Neural cell (in vitro differentiated cells): ENCODE data around the gene VPS26C. TPM values are rescaled to one million over a fixed set of nuclear protein-coding genes. Genes with fewer than 3 reads are reported as not detected.

Experiments used
- H2AFZ ChIP-seq: fragments of 200-600, 300-800 bp; sonication (generic), shearing (Covaris generic); 2 replicates; pipeline ENCODE4 v1.6.0; 2014; ENCODE audit warnings: low read depth, mild to moderate bottlenecking, antibody characterized with exemption, low read length, moderate library complexity
- H3F3A ChIP-seq: fragments of 200-600 bp; shearing (Covaris generic); 2 replicates; pipeline ENCODE4 v1.6.1; 2016; ENCODE audit warnings: mild to moderate bottlenecking, moderate library complexity, mixed read lengths, antibody characterized with exemption, low read length; ENCODE audit not compliant: insufficient read depth, poor library complexity, severe bottlenecking
- H3K27ac ChIP-seq: fragments of 200-600, 300-800 bp; sonication (generic), shearing (Covaris generic); 2 replicates; pipeline ENCODE4 v1.5.1; 2014; ENCODE audit warnings: mild to moderate bottlenecking, low read length, moderate library complexity
- H3K27me3 ChIP-seq: fragments of 300-800, 200-600 bp; sonication (generic), shearing (Covaris generic); 2 replicates; pipeline ENCODE4 v1.6.0; 2014; ENCODE audit warnings: mild to moderate bottlenecking, low read depth, low read length, moderate library complexity; ENCODE audit not compliant: insufficient read depth
- H3K36me3 ChIP-seq: fragments of 300-800, 200-600 bp; sonication (generic), shearing (Covaris generic); 2 replicates; pipeline ENCODE4 v1.5.1; 2014; ENCODE audit warnings: mild to moderate bottlenecking, antibody characterized with exemption, low read length, moderate library complexity; ENCODE audit not compliant: insufficient read depth
- H3K4me2 ChIP-seq: fragments of 300-800, 200-600 bp; sonication (generic), shearing (Covaris generic); 2 replicates; pipeline ENCODE4 v1.6.0; 2014; ENCODE audit warnings: mild to moderate bottlenecking, low read length
- H3K4me3 ChIP-seq: fragments of 300-800, 200-600 bp; sonication (generic), shearing (Covaris generic); 2 replicates; pipeline ENCODE4 v1.5.1; 2014; ENCODE audit warnings: mild to moderate bottlenecking, low read length, moderate library complexity
- H3K79me2 ChIP-seq: fragments of 200-600 bp; shearing (Covaris generic); replicated peaks from 2 replicates; pipeline ENCODE4 v1.6.0; 2014; ENCODE audit warnings: mild to moderate bottlenecking, low read length, moderate library complexity; ENCODE audit not compliant: insufficient read depth
- H3K9ac ChIP-seq: fragments of 300-800, 200-600 bp; sonication (generic), shearing (Covaris generic); 2 replicates; pipeline ENCODE4 v1.6.1; 2016; ENCODE audit warnings: mild to moderate bottlenecking, low read length, mixed read lengths
- H3K9me2 ChIP-seq: fragments of 200-600 bp; shearing (Covaris generic); 2 replicates; pipeline ENCODE4 v1.6.1; 2016; ENCODE audit warnings: mild to moderate bottlenecking, low read length, mixed read lengths; ENCODE audit not compliant: insufficient read depth
- H3K9me3 ChIP-seq: fragments of 200-600, 300-800 bp; sonication (generic), shearing (Covaris generic); 2 replicates; pipeline ENCODE4 v1.6.1; 2016; ENCODE audit warnings: mild to moderate bottlenecking, mixed run types, low read length, moderate library complexity, mixed read lengths
- H4K20me1 ChIP-seq: fragments of 200-600 bp; shearing (Covaris generic); 2 replicates; pipeline ENCODE4 v1.6.1; 2016; ENCODE audit warnings: mild to moderate bottlenecking, mixed run types; ENCODE audit not compliant: insufficient read depth
- EP300 ChIP-seq: fragments of 450-650 bp; conservative IDR thresholded peaks from 2 replicates; pipeline ENCODE4 v1.6.1; 2014; ENCODE audit warnings: antibody characterized with exemption, mild to moderate bottlenecking, moderate library complexity; ENCODE audit not compliant: poor library complexity, severe bottlenecking
- EZH2 ChIP-seq: fragments of 200-600, 300-800 bp; shearing (Covaris generic), sonication (generic); IDR thresholded peaks from 2 replicates; pipeline ENCODE4 v1.6.1; 2014; ENCODE audit warnings: antibody characterized with exemption, low read length, borderline replicate concordance, mild to moderate bottlenecking; ENCODE audit not compliant: insufficient read depth, poor library complexity, severe bottlenecking
- MXI1 ChIP-seq: fragments of 450-650 bp; conservative IDR thresholded peaks from 2 replicates; pipeline ENCODE4 v1.6.1; 2014; ENCODE audit warnings: antibody characterized with exemption, mild to moderate bottlenecking; ENCODE audit not compliant: poor library complexity, severe bottlenecking
- POLR2AphosphoS5 ChIP-seq: IDR thresholded peaks from 2 replicates; pipeline ENCODE4 v1.6.1; 2012
- RAD21 ChIP-seq: fragments of 450-650 bp; conservative IDR thresholded peaks from 2 replicates; pipeline ENCODE4 v1.6.1; 2014; ENCODE audit warnings: antibody characterized with exemption, mild to moderate bottlenecking, moderate library complexity
- REST ChIP-seq: IDR thresholded peaks from 2 replicates; pipeline ENCODE4 v1.6.1; 2012; ENCODE audit warnings: borderline replicate concordance
- SMC3 ChIP-seq: fragments of 450-650 bp; conservative IDR thresholded peaks from 2 replicates; pipeline ENCODE4 v1.6.1; 2014; ENCODE audit warnings: antibody characterized with exemption, mild to moderate bottlenecking, moderate library complexity; ENCODE audit not compliant: poor library complexity
- TAF1 ChIP-seq: IDR thresholded peaks from 2 replicates; pipeline ENCODE4 v1.6.1; 2012; ENCODE audit warnings: low read depth
- polyA plus RNA-seq: library from polyadenylated mRNA; depleted of rRNA; stranded (reverse); fragments of >200 nt; gene quantifications from 2 replicates; pipeline ENCODE4 v1.2.3, GENCODE V29; 2014
- TF ChIP-seq, protein P1 (sequence below): fragments of 450-650 bp; IDR thresholded peaks from 2 replicates; pipeline ENCODE4 v1.5.1; 2014; ENCODE audit warnings: antibody characterized with exemption, mild to moderate bottlenecking, moderate library complexity; ENCODE audit not compliant: poor library complexity, severe bottlenecking

VPS26C gene
- polyA plus RNA-seq, 1 donor from 2014 or later = 55.5 TPM

GRCh38 chr21:37300114-37300751 lies 33.1 kb upstream of the VPS26C start:
- Histone ChIP-seq H4K20me1 (no peaks in the 10 kb centered on the region), H3K4me3 (no peak overlapping the region), H3K27me3 (no peaks in the 10 kb centered on the region), H3K9me2 (no peaks in the 10 kb centered on the region), H3K9ac (no peak overlapping the region), H2AFZ (no peak overlapping the region), H3K4me2 (no peak overlapping the region), H3K9me3 (no peaks in the 10 kb centered on the region), H3K79me2 (no peaks in the 10 kb centered on the region), H3F3A (no peaks in the 10 kb centered on the region), H3K27ac (no peak overlapping the region), H3K36me3 (no peaks in the 10 kb centered on the region)
- no peak for TF ChIP-seq EZH2
- TF ChIP-seq, protein P1, sequence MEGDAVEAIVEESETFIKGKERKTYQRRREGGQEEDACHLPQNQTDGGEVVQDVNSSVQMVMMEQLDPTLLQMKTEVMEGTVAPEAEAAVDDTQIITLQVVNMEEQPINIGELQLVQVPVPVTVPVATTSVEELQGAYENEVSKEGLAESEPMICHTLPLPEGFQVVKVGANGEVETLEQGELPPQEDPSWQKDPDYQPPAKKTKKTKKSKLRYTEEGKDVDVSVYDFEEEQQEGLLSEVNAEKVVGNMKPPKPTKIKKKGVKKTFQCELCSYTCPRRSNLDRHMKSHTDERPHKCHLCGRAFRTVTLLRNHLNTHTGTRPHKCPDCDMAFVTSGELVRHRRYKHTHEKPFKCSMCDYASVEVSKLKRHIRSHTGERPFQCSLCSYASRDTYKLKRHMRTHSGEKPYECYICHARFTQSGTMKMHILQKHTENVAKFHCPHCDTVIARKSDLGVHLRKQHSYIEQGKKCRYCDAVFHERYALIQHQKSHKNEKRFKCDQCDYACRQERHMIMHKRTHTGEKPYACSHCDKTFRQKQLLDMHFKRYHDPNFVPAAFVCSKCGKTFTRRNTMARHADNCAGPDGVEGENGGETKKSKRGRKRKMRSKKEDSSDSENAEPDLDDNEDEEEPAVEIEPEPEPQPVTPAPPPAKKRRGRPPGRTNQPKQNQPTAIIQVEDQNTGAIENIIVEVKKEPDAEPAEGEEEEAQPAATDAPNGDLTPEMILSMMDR = no peak
- TF ChIP-seq REST = no peak
- TF ChIP-seq SMC3 = no peak
- TF ChIP-seq EP300 = no peak
- no peak for TF ChIP-seq TAF1
- TF ChIP-seq RAD21 = no peak
- TF ChIP-seq POLR2AphosphoS5 = no peak
- no peak for TF ChIP-seq MXI1

DNA sequence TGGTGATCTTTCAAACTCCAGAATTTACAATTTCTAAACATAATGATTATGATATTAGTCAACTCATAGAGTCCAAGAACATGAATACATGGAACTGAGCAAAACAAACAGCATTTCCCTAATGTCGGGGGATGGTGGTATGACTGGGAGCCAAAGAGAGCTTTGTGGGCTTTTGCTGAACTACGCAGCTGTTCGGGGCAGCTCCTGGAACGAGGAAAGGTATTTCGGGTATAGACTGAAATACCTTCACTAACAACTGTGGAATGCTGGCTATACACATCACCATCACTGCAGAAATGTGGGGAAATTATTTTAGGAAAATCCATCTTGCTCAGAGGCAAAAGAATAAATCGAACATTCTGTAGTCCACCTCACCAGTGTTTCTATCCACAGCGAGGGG lies 30.2 kb upstream of the VPS26C start:
- Histone ChIP-seq H3K4me3 (no peak overlapping the region), H3K4me2 (no peak overlapping the region), H3K27me3 (no peaks in the 10 kb centered on the region), H3K9ac (no peak overlapping the region), H3F3A (no peaks in the 10 kb centered on the region), H3K79me2 (no peaks in the 10 kb centered on the region), H3K9me2 (no peaks in the 10 kb centered on the region), H3K36me3 (no peaks in the 10 kb centered on the region), H2AFZ (no peak overlapping the region), H3K9me3 (no peaks in the 10 kb centered on the region), H3K27ac (no peak overlapping the region), H4K20me1 (no peaks in the 10 kb centered on the region)
- TF ChIP-seq MXI1 (no peak), SMC3 (no peak), RAD21 (no peak), EP300 (no peak), REST (no peak), POLR2AphosphoS5 (no peak), EZH2 (no peak), TAF1 (no peak)
- TF ChIP-seq, protein P1 = no peak
